ENCODE results near the gene MARCHF3. TPM values are rescaled to one million over a fixed set of nuclear protein-coding genes. Genes with fewer than 3 reads are reported as not detected.

Gene MARCHF3
- total RNA-seq, 4 donors from 2014 or later: 1.7 to 13.9 (median 2.5) TPM

- Histone ChIP-seq H3K27ac (replicated peaks in 1 of 4) (peak overlapping the region; percentile 54 to 79 (median 55)), H3K36me3 (no peaks in the 10 kb centered on the region), H3K4me1 (peaks cover 25 to 46% (median 37%) of the 10 kb centered on the region in 4 donors), H3K4me3 (peak overlapping the region in 1 of 4 donors; percentile 16), H3K9me3 (no peaks in the 10 kb centered on the region), H3K27me3 (no peaks in the 10 kb centered on the region)
- intact Hi-C loops (cut with DNase I): no loop called here
- peak; percentile 70 for DNase-seq (ENCODE audit: extremely low spot score)
- WGBS: 81% methylated on average over 8 of the region's 8 CpGs
- TF ChIP-seq POLR2AphosphoS5 (IDR thresholded peaks at IDR 0.05): no peak
These were observed 182.1 kb downstream of the MARCHF3 start for GRCh38 chr5:126848253-126848652.

- H3K27ac ChIP-seq (replicated peaks in 1 of 4): peak overlapping the region; percentile 54 to 79 (median 55)
- H3K36me3 ChIP-seq: no peaks in the 10 kb centered on the region
- TF ChIP-seq EP300 (IDR thresholded peaks at IDR 0.05): no peak
- TF ChIP-seq POLR2A (IDR thresholded peaks at IDR 0.05; ENCODE audit: low read depth): no peak
- no peak for TF ChIP-seq POLR2AphosphoS5 (IDR thresholded peaks at IDR 0.05)
- no peak for TF ChIP-seq CTCF (IDR thresholded peaks at IDR 0.05)
- H3K4me3 ChIP-seq: no peak overlapping the region
- H3K27me3 ChIP-seq: no peaks in the 10 kb centered on the region
- peak; percentile 91 for DNase-seq (ENCODE audit: extremely low spot score)
- 54% methylated on average over 3 of the region's 3 CpGs for whole genome bisulfite sequencing
- intact Hi-C loops (cut with DNase I): no loop called here
- H3K4me1 ChIP-seq: peaks cover 25 to 44% (median 35%) of the 10 kb centered on the region in 4 donors
- no peaks in the 10 kb centered on the region for H3K9me3 ChIP-seq
These were observed 182.5 kb downstream of the MARCHF3 start for GRCh38 chr5:126847826-126848251.

GRCh38 chr5:126847456-126847820 is 182.9 kb downstream of the MARCHF3 start:
- Histone ChIP-seq H3K4me1 (peaks cover 22 to 40% (median 31%) of the 10 kb centered on the region in 4 donors), H3K36me3 (no peaks in the 10 kb centered on the region), H3K27me3 (no peaks in the 10 kb centered on the region), H3K9me3 (no peaks in the 10 kb centered on the region), H3K27ac (replicated peaks in 1 of 4) (peak overlapping the region; percentile 54 to 79 (median 55)), H3K4me3 (no peak overlapping the region)
- WGBS: 59% methylated on average over 4 of the region's 4 CpGs
- intact Hi-C loops (cut with DNase I): no loop called here
- no peak for TF ChIP-seq EP300 (IDR thresholded peaks at IDR 0.05)
- no peak for TF ChIP-seq POLR2A (IDR thresholded peaks at IDR 0.05; ENCODE audit: low read depth)
- no peak for TF ChIP-seq CTCF (IDR thresholded peaks at IDR 0.05)
- no peak for TF ChIP-seq POLR2AphosphoS5 (IDR thresholded peaks at IDR 0.05)
- peak; percentile 55 for DNase-seq (ENCODE audit: extremely low spot score)

DNA sequence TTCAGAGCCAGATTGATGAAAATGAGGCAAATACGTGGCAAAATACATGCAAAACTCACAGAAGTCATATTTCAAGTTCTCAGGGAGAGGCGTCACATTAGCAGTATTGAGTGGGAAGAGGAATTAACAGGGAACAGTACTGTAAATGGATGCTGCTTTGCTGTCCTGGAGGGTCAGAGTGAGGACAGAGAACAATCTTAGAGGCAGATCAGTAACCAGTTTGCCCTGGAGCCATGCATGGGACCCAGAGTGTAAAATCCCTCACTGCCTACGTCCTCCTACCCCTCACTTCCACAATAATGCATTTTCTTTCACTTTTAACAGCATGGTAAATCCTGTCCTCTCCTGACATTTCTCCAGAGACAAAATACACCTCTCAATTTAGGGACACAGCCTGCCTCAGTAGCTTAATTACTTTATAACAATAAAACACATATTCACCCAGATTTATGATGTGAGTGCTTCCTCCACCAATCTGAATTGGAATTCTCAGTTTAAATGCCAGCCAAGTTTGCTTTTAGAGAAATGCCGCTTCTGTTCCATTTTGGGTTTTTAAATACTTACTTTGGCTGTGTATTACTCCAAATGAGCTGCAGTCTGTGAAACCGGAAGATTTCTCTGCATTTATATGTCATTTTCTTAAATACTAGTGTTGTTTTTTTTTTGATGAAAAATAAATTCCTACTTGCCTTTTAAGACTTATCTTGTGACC is 183.5 kb downstream of the MARCHF3 start:
- intact Hi-C loops (cut with DNase I): no loop called here
- DNase-seq (ENCODE audit: extremely low spot score): peak; percentile 50

More for the DNA sequence above, 183.5 kb downstream of the MARCHF3 start:
- H3K4me3 ChIP-seq: no peak overlapping the region
- TF ChIP-seq EP300 (IDR thresholded peaks at IDR 0.05): no peak
- TF ChIP-seq POLR2A (IDR thresholded peaks at IDR 0.05; ENCODE audit: low read depth): no peak
- TF ChIP-seq POLR2AphosphoS5 (IDR thresholded peaks at IDR 0.05): no peak
- TF ChIP-seq CTCF (IDR thresholded peaks at IDR 0.05): no peak
- H3K27me3 ChIP-seq: no peaks in the 10 kb centered on the region
- H3K27ac ChIP-seq (replicated peaks in 1 of 4): peak overlapping the region; percentile 54 to 79 (median 55)
- peaks cover 18 to 39% (median 30%) of the 10 kb centered on the region in 4 donors for H3K4me1 ChIP-seq
- H3K9me3 ChIP-seq: no peaks in the 10 kb centered on the region
- H3K36me3 ChIP-seq: no peaks in the 10 kb centered on the region
- 81% methylated on average over 5 of the region's 5 CpGs for WGBS

All from esophagus muscularis mucosa (tissue), 4 donors.